H1 (cell line): ENCODE results near the gene NCF4.

Source experiments
- CTCF ChIP-seq, 3 experiments: IDR thresholded peaks; 1 replicate in 2 of 3; 2 replicates in 1 of 3; pipeline versions ENCODE4 v1.5.1 to v1.6.1; 2011; ENCODE audit warnings: low read length in 3 of 3, mild to moderate bottlenecking in 3 of 3, inconsistent platforms in 2 of 3, low read depth in 1 of 3, moderate library complexity in 1 of 3; ENCODE audit not compliant: insufficient read depth in 1 of 3; ENCODE audit errors: control extremely low read depth in 1 of 3
- EZH2 ChIP-seq: fragments of 200-600 bp; sonication (generic); IDR thresholded peaks from 2 replicates; pipeline ENCODE4 v1.7.1; 2012; ENCODE audit warnings: low read depth, mild to moderate bottlenecking, moderate library complexity, low read length, inconsistent platforms; ENCODE audit not compliant: severe bottlenecking
- KDM4A ChIP-seq: IDR thresholded peaks from one replicate; pipeline ENCODE4 v1.7.1; 2012; ENCODE audit warnings: low read depth, mild to moderate bottlenecking, moderate library complexity, low read length, inconsistent platforms; ENCODE audit not compliant: severe bottlenecking
- PHF8 ChIP-seq: fragments of 200-600 bp; sonication (generic); conservative IDR thresholded peaks from 2 replicates; pipeline ENCODE4 v1.7.1; 2012; ENCODE audit warnings: low read depth, mild to moderate bottlenecking, inconsistent platforms, low read length, moderate library complexity
- TAF1 ChIP-seq: IDR thresholded peaks from 2 replicates; pipeline ENCODE4 v1.6.1; 2011; ENCODE audit warnings: mild to moderate bottlenecking, low read depth, low read length
- TCF12 ChIP-seq: IDR thresholded peaks from 2 replicates; pipeline ENCODE4 v1.6.1; 2011; ENCODE audit warnings: low read depth, mild to moderate bottlenecking, low read length
- TF ChIP-seq, protein P1 (sequence below): IDR thresholded peaks from 2 replicates; pipeline ENCODE4 v1.6.1; 2011; ENCODE audit warnings: low read length, improper control_type of control experiment

GRCh38 chr22:36914390-36914752 lies 53.6 kb downstream of the NCF4 start:
- TF ChIP-seq, protein P1, sequence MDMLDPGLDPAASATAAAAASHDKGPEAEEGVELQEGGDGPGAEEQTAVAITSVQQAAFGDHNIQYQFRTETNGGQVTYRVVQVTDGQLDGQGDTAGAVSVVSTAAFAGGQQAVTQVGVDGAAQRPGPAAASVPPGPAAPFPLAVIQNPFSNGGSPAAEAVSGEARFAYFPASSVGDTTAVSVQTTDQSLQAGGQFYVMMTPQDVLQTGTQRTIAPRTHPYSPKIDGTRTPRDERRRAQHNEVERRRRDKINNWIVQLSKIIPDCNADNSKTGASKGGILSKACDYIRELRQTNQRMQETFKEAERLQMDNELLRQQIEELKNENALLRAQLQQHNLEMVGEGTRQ: no peak
- TF ChIP-seq PHF8: no peak
- no peak for TF ChIP-seq CTCF (IDR thresholded peaks at IDR 0.05; ENCODE audit: control extremely low read depth in 1 of 3, insufficient read depth in 1 of 3, low read depth in 1 of 3, low read length in 3 of 3)
- TF ChIP-seq TAF1: no peak
- TF ChIP-seq EZH2: no peak
- no peak for TF ChIP-seq TCF12
- no peak for TF ChIP-seq KDM4A
